Germinal center (tissue), 1 donor: Measurements from ENCODE around the gene TANC1.
"Not testable (repeated sequence)": the region's sequence is repeated elsewhere in the genome, so short reads cannot be mapped to it uniquely, and the experiment has no call there.

Experiments
- DNase-seq: peaks from one replicate; pipeline ENCODE4 v3.0.0; 2012; ENCODE audit warnings: mixed read lengths, low spot score

Gene TANC1

DNA sequence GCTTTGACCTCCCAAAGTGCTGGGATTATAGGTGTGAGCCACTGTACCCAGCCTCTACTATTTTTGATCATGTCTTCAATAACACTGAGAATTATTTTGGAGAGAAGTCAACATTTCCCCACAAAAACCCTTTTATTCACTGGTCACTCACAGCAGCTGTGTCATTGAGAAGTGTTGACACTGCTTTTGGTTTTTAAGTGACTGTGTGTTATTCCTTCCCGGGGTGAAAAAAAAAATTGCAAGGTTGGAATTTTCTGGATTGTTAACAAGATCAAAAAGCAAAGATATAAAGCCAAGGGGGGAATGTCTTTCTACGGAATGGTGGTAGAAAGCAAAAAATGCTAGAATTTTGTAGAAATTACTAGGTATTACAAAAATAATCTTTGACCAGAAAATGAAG, 61.5 kb downstream of the TANC1 start:
- DNase-seq = no peak

DNA sequence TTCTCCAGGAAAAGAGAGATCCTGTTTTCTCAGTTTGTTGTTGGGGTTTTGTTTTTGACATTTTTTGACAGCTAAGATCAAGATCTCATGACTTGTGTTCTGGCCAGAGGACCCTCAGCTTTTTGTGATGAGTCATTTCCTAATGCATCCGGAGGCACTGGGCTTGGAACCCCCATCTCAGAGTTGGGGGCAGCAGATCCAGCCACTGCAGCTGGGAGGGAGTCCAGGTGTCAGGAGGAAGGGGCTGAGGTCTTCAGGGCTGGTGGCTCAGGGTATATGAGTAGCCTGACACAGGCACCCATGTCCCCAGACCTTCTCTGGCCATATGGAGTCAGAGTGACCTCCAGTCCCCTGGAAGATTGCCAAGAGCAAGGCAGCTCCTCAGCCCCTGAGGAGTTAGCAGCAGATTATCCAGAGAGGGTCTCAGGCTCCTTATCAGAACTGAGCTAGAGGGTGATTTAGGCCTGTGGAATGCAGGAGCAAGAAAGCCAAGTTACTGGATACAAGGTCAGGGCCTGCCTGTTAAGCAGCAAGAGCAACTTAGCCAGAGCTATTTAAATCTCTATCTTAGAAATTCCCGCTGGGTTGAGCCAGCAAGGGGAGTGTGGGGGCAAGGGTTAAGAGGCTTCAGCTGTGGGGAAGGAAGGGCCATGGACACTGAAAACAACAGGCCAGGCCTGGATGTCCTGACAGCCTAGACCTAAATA, 62.4 kb downstream of the TANC1 start:
- no peak for DNase-seq

DNA sequence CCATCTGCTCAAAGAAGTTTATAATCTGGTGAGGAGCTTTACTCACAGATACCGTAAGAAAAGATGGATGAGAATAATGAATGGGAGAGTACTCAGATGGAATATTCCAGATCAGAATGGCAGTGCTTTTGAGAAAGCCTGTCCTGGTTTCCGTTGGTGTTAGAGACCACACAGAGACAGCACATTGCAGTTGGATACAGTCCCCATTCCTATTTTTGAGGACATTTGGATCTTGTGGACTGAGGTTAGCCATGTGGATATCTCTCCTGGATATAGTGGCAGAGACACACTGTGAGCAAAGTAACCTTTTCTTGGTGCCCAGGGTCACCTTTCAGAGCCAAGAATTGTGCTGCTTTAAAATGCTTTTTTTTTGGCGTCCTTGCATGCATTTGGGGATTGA, 63.7 kb downstream of the TANC1 start:
- no peak for DNase-seq

DNA sequence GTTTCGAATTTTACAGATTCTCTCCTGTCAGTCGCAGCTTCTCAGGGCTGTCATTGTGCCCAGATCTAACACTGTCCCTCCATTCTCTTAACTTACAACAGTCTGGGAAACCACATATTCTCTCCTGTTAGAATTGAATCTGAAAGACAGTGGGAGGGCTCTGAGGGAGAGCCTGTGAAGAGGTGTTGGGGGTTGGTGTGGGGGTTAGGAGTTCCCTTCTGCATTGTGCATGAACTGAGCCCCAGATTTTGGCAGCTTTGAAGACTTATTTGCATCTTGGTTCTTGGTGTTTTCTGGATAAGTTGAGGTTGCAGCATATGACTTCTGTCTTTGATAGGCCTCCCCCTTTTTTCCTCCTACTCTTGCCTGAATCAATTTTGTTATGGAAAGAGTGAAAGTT, 64.1 kb downstream of the TANC1 start:
- no peak for DNase-seq

DNA sequence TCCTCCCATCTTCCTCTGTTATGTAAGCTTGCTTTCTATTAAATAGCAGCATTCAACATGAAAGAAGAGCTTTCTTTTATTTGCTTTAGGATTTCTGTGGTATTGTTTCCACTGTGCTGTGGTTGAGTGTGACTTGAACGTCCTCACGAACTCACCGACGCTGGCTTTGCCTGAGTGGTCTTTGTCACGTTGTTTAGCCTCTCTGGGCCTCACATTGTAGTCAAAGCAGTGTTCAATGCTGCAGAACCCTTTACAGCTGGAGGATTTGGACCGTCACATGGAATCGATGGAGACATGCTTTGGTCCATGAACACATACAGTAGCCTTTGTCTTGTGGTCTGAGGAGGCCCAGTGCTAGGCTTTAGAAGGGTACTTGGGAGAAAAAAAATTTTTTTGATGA, 66.3 kb downstream of the TANC1 start:
- DNase-seq = no peak

DNA sequence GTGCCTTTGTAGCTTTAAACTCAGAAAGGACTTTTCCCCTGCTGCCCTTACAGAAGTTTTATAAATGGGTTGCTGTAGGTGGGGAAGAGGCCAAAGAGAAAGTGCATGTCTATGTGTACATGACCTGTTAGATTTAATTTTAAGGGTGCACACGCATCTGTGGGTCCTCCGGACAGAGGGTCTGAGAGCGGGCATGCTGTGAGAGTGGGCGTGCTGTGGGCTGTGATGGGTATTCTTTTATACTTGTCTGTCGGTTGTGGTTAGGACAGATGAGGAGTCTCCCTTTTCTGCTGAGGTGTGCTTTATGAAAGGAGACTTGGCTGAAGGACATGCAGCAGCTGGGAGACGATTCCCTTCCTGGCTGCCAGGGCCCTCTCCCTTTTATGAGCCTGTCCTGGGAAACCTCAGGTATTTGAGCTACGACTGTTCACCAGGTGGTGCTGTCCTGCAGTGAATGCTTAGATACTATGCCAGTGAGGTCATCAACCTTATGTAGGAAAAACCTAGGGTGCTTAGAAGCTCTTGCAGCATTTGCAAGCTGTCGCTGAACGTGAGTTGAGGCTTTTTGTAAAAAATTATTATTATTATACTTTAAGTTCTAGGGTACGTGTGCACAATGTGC, 67.5 kb downstream of the TANC1 start:
- no peak for DNase-seq

DNA sequence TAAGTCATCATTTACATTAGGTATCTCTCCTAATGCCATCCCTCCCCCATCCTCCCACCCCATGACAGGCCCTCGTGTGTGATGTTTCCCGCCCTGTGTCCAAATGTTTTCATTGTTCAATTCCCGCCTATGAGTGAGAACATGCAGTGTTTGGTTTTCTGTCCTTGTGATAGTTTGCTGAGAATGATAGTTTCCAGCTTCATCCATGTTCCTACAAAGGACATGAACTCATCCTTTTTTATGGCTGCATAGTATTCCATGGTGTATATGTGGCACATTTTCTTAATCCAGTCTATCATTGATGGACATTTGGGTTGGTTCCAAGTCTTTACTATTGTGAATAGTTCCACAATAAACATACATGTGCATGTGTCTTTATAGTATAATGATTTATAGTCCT, 68.0 kb downstream of the TANC1 start:
- DNase-seq = not testable (repeated sequence)

DNA sequence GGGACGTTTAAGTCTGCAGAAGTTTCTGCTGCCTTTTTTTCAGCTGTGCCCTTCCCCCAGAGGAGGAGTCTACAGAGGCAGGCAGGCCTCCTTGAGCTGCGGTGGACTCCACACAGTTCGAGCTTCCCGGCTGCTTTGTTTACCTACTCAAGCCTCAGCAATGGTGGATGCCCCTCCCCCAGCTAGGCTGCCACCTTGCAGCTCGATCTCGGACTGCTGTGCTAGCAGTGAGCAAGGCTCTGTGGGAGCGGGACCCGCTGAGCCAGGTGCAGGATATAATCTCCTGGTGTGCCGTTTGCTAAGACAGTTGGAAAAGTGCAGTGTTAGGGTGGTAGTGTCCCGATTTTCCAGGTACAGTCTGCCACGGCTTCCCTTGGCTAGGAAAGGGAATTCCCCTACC, 72.9 kb downstream of the TANC1 start:
- DNase-seq = not testable (repeated sequence)

DNA sequence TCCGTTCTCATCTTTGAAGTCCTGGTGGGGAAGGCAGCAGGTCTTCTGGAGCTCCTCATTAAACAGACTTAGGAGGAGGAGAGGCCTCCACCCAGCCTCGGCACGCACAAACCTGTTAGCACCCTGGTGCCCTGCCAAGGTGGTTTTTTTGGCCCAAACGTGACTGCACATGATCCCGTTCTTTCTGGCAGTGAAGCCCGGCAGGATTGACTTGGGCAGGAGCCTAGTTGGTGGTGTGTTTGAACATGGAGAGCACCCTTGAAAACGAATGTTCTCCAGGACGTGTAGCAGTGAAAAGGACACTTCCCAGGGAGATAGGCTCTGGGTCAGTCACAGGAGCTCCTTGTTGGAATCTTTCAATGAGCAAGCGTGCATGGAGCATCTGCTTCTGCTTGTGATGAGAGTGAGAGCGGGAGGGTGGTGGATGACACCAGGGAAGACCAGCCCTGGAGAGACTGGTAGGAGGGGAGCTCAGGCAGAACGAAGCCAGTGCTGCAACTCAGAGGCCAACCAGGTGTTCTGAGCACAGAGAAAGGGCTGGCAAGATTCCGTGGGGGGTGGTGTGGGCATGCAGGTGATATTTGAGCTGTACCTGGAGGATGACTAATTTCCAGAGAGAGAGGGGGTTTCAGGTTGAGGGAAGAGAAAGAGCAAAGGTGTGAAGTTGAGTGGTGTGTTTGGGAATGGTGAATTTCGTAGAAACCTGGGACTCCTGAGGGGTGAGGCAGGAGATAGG, 73.8 kb downstream of the TANC1 start:
- DNase-seq = no peak

DNA sequence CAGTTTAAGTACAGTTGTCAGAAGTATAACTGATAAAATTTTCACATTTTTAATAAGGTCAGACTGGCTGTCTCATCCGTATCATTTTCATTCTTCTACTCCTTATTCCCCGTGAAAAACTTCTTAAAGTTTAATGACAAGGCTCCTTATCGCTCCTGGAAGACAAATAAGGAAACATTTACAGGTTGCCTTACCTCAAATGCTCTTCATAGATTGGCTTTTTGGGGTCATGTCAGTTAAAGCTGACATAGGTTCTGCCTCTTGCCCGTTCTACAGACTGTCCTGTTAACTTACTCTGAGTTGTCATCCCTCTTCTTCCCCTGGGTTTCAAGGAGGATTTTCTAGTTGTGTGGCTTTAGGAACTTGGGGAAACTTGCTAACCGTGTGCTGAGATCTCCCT, 75.3 kb downstream of the TANC1 start:
- DNase-seq = no peak

DNA sequence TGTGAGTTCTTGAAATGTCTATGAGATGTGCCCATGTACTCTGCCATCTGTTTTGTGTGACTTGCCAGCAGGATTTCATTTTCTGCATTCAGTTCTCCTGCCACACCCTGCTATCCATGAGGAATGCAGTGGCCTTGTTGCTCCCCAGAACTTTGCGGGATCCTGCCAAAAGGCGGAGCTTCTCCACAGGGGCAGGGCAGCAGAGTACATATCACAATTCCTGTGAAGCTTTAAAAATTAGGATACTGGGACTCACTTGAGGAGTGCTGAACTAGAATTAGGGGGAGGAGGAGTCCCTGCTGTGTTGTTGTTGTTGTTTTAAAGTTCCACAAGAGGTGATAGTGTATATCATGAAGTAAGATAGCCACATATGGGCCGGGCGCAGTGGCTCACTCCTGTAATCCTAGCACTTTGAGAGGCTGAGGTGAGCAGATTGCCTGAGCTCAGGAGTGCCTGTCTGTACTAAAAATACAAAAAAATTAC, 76.4 kb downstream of the TANC1 start:
- DNase-seq = no peak

DNA sequence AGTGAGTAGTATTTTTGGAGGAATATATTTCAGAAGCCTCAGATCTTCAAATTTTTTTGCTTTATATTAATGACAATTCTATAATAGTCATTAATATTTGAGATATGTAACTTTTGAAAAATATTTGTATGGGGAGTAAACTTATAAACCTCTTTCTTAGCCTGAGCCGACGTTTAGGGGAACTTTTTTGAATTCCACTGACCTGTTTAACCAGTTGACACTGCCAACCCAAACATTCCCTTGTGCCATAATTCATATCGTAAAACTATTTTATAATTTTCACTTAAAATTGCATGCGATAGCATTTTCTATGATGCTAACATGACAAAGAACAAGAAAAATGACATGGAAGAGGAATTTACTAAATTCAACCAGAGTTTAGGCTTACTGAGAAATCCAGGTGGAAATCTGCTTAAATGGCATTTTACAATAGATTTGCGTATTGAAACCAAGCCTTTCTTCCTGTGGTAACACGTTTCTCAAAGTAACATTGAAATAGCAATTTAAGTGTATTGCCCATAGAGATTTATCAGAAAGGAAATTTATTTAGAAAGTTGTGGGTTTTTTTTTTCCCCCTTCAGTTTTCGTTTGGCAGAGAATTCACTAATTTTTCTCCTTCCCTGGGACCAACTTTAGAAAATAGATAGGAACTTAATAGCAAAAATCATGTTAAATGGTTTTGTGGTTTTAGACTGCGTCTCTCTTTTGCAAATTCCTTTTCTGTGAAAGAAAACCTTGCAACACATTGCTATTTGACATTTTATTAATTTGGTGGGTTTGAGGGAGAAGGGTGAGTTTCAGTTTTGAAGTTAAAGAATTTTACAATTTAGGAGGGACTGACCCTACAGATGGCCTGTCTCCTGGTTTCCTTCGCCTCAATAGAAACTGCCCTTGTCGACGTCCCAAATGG, 77.4 kb downstream of the TANC1 start:
- no peak for DNase-seq

DNA sequence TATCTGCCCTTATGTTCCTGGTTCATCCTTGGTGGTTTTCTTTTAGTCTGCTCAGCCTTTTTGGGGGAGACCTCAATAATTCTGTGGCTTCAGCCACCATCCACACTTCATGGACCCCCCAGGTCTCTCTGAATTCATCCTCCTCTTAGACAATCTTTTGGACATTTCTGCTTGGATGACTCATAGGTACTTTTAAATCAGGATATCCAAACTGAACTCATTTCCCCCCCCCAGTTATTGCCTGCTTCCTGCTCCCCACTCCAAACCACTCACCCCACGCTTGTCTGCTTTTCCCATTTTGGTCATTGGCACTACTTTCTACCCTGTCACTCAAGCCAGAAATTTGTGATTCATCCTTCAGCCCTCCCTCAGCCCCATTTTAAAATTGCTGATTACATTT, 78.5 kb downstream of the TANC1 start:
- no peak for DNase-seq

DNA sequence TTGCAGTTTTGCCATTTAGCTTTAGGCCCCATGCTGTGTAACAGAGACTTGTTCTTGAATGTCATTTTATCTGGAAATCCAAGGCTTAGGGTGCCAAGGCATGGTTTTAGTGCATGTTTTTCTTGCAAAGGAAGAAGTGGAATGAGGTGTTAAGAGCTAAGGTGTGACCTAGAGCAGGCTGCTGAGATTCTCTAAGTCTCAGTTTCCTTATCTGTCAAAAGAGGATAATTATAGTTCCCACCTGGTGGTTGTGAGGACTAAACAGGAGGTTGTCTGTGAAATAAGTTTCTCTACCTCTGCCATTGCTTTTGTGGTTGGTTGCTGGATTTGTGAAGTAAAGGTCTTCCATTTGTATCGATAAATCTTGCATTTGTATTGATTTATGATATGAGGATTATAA, 82.0 kb downstream of the TANC1 start:
- no peak for DNase-seq

DNA sequence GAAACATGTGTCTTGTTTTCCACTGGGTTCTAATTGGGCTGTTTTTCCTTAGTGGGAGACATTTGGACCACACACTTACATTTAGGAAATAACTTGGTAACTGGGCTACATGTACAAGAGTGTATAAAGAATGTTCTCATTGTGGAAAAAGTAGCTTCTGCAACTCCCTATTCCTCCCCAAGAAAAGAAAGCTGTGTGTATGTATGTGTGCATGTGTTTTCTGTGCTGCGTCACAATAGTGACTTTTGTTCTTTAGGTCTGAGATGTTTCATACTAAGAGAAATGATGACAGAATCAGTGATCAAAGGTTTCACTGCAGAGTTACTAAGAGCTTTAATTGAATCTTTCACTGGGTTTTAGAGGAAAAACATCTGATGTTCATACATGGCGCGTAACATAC, 82.7 kb downstream of the TANC1 start:
- no peak for DNase-seq

DNA sequence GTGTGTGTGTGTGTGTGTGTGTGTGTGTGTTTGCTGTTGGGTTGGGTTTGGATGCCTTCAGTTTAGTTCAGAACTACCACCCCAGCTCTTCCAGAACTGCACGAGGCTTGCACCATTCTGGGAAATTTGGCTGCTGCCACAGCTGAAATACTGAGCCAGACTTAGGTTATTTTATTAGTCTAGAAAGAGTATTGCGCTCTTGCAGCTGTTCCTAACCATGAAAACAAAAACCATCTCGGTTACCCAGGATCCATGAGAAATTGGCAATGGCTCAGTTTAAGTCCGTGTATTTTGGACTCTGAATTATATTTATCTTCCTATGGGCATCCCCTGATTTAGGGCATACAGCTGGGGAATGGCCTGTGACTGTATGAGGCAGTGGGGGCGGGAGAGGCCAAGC, 83.2 kb downstream of the TANC1 start:
- no peak for DNase-seq

DNA sequence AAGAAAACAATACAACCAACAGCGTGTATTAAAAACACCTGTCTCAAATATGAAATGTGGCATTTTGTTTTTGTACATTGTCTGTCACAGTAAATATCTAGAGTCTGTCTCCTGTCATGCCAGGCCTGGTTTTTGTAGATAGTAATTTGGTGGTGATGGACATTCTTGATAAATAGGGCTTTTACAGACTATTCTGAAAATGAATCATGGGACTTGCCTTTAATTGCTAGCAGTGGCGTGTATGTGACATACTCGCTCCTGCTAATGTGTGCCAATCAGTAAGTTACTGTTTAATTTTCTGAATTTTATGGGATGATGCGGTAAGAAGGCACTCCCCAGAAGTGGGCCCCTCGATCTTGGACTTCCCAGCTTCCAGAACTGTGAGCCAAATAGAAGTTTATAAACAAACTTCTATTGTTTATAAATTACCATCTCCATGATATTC, 83.7 kb downstream of the TANC1 start:
- DNase-seq = no peak

DNA sequence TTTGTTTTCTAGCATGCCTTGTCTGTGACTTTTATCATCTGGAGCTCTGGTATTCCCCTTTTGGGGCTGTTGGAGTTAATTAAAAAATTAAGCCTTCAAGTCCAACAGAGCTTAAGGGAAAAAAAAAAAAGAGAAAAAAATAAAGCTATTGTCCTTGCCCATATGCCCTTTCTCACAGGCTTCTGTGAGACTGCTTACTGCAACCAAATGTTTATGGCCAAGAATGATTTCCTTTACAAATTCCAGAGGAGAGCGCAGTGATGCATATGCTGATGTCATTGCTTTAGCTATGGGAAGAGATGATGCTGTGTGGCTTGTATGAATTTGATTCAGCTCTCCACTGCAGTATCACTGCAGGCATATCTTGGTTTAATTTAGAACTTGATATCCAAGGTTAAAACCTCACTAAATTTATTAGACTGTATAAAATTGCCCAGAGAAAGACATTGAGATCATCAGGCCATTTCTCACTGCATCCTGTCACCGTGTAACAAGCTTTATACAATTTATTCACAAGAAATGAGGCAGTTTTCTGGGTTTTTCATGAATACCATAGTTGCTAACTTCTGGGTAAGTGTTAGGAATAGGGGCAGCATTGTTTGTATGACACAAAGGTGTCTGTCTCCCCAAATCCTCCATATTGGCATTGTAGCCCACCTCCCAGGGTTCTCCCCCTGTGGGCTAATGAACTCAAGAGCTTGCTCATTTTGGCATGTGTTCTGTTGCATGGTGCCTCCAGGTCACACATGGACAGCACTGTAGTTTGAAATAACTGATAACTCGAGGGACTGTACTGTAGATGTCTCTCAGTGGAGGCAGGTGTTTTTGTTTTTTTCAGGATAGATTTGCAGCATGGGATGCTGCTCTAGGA, 85.0 kb downstream of the TANC1 start:
- no peak for DNase-seq

DNA sequence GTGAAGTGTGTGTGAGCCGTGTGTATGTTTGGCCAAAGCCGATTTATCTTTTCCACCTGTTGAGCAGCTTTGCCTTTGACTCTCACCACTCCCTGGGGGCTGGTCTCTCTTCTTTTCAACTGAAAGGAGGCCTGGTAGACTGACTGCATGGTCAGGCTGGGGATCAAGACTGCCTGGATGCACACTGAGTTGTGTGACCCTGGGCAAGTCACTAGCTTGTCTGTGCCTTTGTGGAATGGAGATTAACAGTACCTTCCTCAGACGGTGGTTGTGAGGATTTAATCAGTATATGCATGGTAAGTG, 85.5 kb downstream of the TANC1 start:
- no peak for DNase-seq

DNA sequence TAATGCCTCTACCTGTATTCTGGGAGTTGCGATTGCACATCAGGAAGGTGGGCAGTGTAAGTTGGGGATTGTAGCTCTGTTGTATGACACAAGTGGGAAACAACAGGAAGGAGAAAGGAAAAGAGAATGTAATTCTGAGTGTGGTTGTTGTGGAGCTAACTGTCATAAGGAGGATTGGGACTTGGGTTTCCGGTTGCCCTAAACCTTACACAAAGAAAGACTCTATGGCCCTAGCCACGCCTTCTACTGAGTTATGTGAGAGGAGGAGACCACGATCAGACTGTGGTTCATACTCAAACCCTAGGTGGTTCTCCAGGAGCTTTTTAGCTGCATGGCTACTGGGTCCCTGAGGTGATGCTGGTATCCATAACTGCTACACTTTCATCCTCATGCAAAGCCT, 86.5 kb downstream of the TANC1 start:
- no peak for DNase-seq

DNA sequence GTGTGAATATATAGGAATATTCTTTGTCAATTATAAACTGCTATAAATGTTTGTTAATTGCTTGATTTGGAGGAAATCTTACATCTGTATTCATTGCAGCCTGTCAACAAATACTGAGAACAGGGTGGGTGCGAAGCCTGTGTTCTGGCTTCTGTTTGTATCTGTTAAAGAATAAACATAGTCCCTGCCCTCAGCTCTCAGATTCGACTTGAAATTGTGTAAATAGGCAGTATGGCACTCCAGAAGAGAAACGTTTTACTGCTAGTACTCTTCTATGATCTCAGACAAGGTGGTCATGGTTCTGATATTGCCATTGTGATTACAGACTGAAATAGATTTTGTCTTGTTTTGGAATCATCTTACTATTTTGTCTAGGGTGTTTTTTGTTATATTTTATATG, 92.1 kb downstream of the TANC1 start:
- DNase-seq = no peak
